H9 (cell line): Measurements from ENCODE around the gene CXCL3. TPM values are rescaled to one million over a fixed set of nuclear protein-coding genes. Genes with fewer than 3 reads are reported as not detected.

Experiments used
- DNase-seq: peaks from one replicate; pipeline ENCODE4 v3.0.0-alpha.2; 2017
- H2AFZ ChIP-seq: one replicate; pipeline ENCODE4 v1.6.1; 2013; ENCODE audit warnings: mild to moderate bottlenecking, low read length, control low read depth, moderate library complexity
- H2AK5ac ChIP-seq: 2 replicates; pipeline ENCODE4 v1.6.1; 2013; ENCODE audit warnings: low read length, control low read depth, mixed read lengths; ENCODE audit not compliant: insufficient read length
- H2BK120ac ChIP-seq: one replicate; pipeline ENCODE4 v1.6.1; 2013; ENCODE audit warnings: low read depth, mild to moderate bottlenecking, low read length, control low read depth, inconsistent platforms; ENCODE audit not compliant: poor library complexity, severe bottlenecking
- H2BK12ac ChIP-seq: 2 replicates; pipeline ENCODE4 v1.6.1; 2013; ENCODE audit warnings: low read length, control low read depth, mixed read lengths, low read depth; ENCODE audit not compliant: insufficient read length
- H2BK15ac ChIP-seq: 2 replicates; pipeline ENCODE4 v1.6.1; 2013; ENCODE audit warnings: low read depth, low read length, control low read depth
- H2BK20ac ChIP-seq: one replicate; pipeline ENCODE4 v1.6.1; 2013; ENCODE audit warnings: low read depth, mild to moderate bottlenecking, low read length, control low read depth, inconsistent platforms; ENCODE audit not compliant: poor library complexity, severe bottlenecking
- H2BK5ac ChIP-seq: 2 replicates; pipeline ENCODE4 v1.6.1; 2013; ENCODE audit warnings: low read length, control low read depth, mixed read lengths; ENCODE audit not compliant: insufficient read length
- H3K14ac ChIP-seq: 2 replicates; pipeline ENCODE4 v1.6.1; 2013; ENCODE audit warnings: low read length, control low read depth; ENCODE audit not compliant: insufficient read depth
- H3K18ac ChIP-seq: 2 replicates; pipeline ENCODE4 v1.6.1; 2013; ENCODE audit warnings: low read depth, mild to moderate bottlenecking, mixed read lengths, low read length, control low read depth; ENCODE audit not compliant: insufficient read length
- H3K23ac ChIP-seq: 2 replicates; pipeline ENCODE4 v1.6.1; 2013; ENCODE audit warnings: low read length, control low read depth, mixed read lengths, low read depth; ENCODE audit not compliant: insufficient read length
- H3K23me2 ChIP-seq: 2 replicates; pipeline ENCODE4 v1.6.1; 2013; ENCODE audit warnings: low read depth, mild to moderate bottlenecking, mixed read lengths, low read length, control low read depth; ENCODE audit not compliant: insufficient read length, poor library complexity, severe bottlenecking
- H3K27ac ChIP-seq: 2 replicates; pipeline ENCODE4 v1.5.1; 2013; ENCODE audit warnings: low read length, control low read depth, mixed read lengths, low read depth; ENCODE audit not compliant: insufficient read length
- H3K27me3 ChIP-seq: 2 replicates; pipeline ENCODE4 v1.6.1; 2013; ENCODE audit warnings: low read length, control low read depth, inconsistent platforms; ENCODE audit not compliant: insufficient read depth
- H3K4ac ChIP-seq: 2 replicates; pipeline ENCODE4 v1.6.1; 2013; ENCODE audit warnings: low read depth, mild to moderate bottlenecking, control low read depth, inconsistent platforms, low read length, moderate library complexity
- H3K4me1 ChIP-seq: 2 replicates; pipeline ENCODE4 v1.6.1; 2013; ENCODE audit warnings: low read length, control low read depth, inconsistent platforms; ENCODE audit not compliant: insufficient read depth
- H3K4me2 ChIP-seq: 2 replicates; pipeline ENCODE4 v1.6.1; 2013; ENCODE audit warnings: low read length, control low read depth, mixed read lengths; ENCODE audit not compliant: insufficient read length, insufficient read depth
- H3K56ac ChIP-seq: 2 replicates; pipeline ENCODE4 v1.6.1; 2013; ENCODE audit warnings: low read depth, mild to moderate bottlenecking, mixed read lengths, low read length, control low read depth; ENCODE audit not compliant: insufficient read length
- H3K79me1 ChIP-seq: 2 replicates; pipeline ENCODE4 v1.6.1; 2013; ENCODE audit warnings: low read depth, mild to moderate bottlenecking, moderate library complexity, low read length, control low read depth, inconsistent platforms; ENCODE audit not compliant: insufficient read depth, poor library complexity, severe bottlenecking
- H3K79me2 ChIP-seq: 2 replicates; pipeline ENCODE4 v1.6.1; 2013; ENCODE audit warnings: low read length, control low read depth, inconsistent platforms; ENCODE audit not compliant: insufficient read depth
- H3K9ac ChIP-seq: 2 replicates; pipeline ENCODE4 v1.6.1; 2013; ENCODE audit warnings: low read length, control low read depth, mixed read lengths; ENCODE audit not compliant: insufficient read length; ENCODE audit errors: extremely low read depth
- H3K9me3 ChIP-seq: one replicate; pipeline ENCODE4 v1.6.1; 2013; ENCODE audit warnings: low read depth, low read length, inconsistent platforms; ENCODE audit not compliant: control insufficient read depth
- H3T11ph ChIP-seq: one replicate; pipeline ENCODE4 v1.6.1; 2013; ENCODE audit warnings: mild to moderate bottlenecking, low read length, control low read depth, inconsistent platforms
- H4K20me1 ChIP-seq: one replicate; pipeline ENCODE4 v1.6.1; 2013; ENCODE audit not compliant: control insufficient read depth, insufficient read length, insufficient read depth
- H4K5ac ChIP-seq: 2 replicates; pipeline ENCODE4 v1.6.1; 2013; ENCODE audit warnings: low read depth, mild to moderate bottlenecking, mixed read lengths, low read length, control low read depth; ENCODE audit not compliant: insufficient read length
- H4K8ac ChIP-seq: replicated peaks from 2 replicates; pipeline ENCODE4 v1.6.1; 2013; ENCODE audit warnings: low read length, control low read depth, mixed read lengths, low read depth; ENCODE audit not compliant: insufficient read length
- H4K91ac ChIP-seq: 2 replicates; pipeline ENCODE4 v1.6.1; 2013; ENCODE audit warnings: low read depth, mild to moderate bottlenecking, moderate library complexity, mixed read lengths, low read length, control low read depth; ENCODE audit not compliant: insufficient read length
- H3K27ac Mint-ChIP-seq, 3 experiments: 2 replicates in 2 of 3; 3 replicates in 1 of 3; pipeline ENCODE4 v1.8.0; 2020 to 2021; ENCODE audit warnings: mixed read lengths in 3 of 3, mild to moderate bottlenecking in 1 of 3, moderate library complexity in 1 of 3
- H3K27me3 Mint-ChIP-seq: 2 replicates; pipeline ENCODE4 v1.8.0; 2021; ENCODE audit warnings: low read depth, mild to moderate bottlenecking, moderate library complexity, mixed read lengths
- H3K36me3 Mint-ChIP-seq, 3 experiments: 2 replicates in 2 of 3; 3 replicates in 1 of 3; pipeline ENCODE4 v1.8.0; 2020 to 2021; ENCODE audit warnings: low read depth in 3 of 3, mixed read lengths in 3 of 3; ENCODE audit not compliant: insufficient read depth in 1 of 3
- H3K4me1 Mint-ChIP-seq, 2 experiments: 2 replicates each; pipeline ENCODE4 v1.8.0; 2020; ENCODE audit warnings: mixed read lengths in 2 of 2
- H3K4me3 Mint-ChIP-seq, 2 experiments: 2 replicates in 1 of 2; 3 replicates in 1 of 2; pipeline ENCODE4 v1.8.0; 2020 to 2021; ENCODE audit warnings: mild to moderate bottlenecking in 2 of 2, mixed read lengths in 2 of 2, moderate library complexity in 1 of 2
- H3K9me3 Mint-ChIP-seq, 2 experiments: 2 replicates in 1 of 2; 3 replicates in 1 of 2; pipeline ENCODE4 v1.8.0; 2020; ENCODE audit warnings: mild to moderate bottlenecking in 2 of 2, mixed read lengths in 2 of 2, moderate library complexity in 1 of 2
- CTCF ChIP-seq: fragments of 200-600 bp; sonication (generic); conservative IDR thresholded peaks from 3 replicates; pipeline ENCODE4 v1.8.0; 2021; ENCODE audit warnings: antibody characterized with exemption, mild to moderate bottlenecking
- total RNA-seq: library from RNA; stranded (reverse); gene quantifications from 2 replicates; pipeline ENCODE4 v1.2.1, GENCODE V29; 2021

The CXCL3 gene
- total RNA-seq, 1 experiment from 2014 or later = 3.7 TPM

GRCh38 chr4:74032064-74032463, 6.4 kb downstream of the CXCL3 start:
- Histone ChIP-seq H2BK12ac (no peak overlapping the region), H4K5ac (no peak overlapping the region), H4K91ac (no peak overlapping the region), H3K14ac (no peak overlapping the region), H3K23me2 (no peaks in the 10 kb centered on the region), H3K27ac (no peak overlapping the region), H4K8ac (no peak overlapping the region), H3K4me1 (no peaks in the 10 kb centered on the region; the same call in 1 of the 2 replicates), H3K27me3 (no peaks in the 10 kb centered on the region), H3K79me1 (no peaks in the 10 kb centered on the region), H3K18ac (no peak overlapping the region), H2AFZ (no peak overlapping the region), H2BK15ac (no peak overlapping the region), H2BK120ac (no peak overlapping the region), H2AK5ac (no peak overlapping the region), H3K4ac (no peak overlapping the region), H3K9ac (no peak overlapping the region), H3K56ac (no peak overlapping the region), H2BK5ac (no peak overlapping the region), H2BK20ac (no peak overlapping the region), H3K4me2 (no peak overlapping the region), H3T11ph (no peak overlapping the region), H3K9me3 (no peaks in the 10 kb centered on the region), H3K23ac (no peak overlapping the region), H3K79me2 (no peaks in the 10 kb centered on the region), H4K20me1 (no peaks in the 10 kb centered on the region)
- no peak for DNase-seq
- no peak for TF ChIP-seq CTCF
- no peak overlapping the region; a peak in 1 of 7 replicates for H3K27ac Mint-ChIP-seq
- H3K9me3 Mint-ChIP-seq = no peaks in the 10 kb centered on the region
- no peaks in the 10 kb centered on the region for H3K27me3 Mint-ChIP-seq
- no peaks in the 10 kb centered on the region for H3K36me3 Mint-ChIP-seq
- no peak overlapping the region for H3K4me3 Mint-ChIP-seq
- peaks cover 8% of the 10 kb centered on the region in 2 experiments for H3K4me1 Mint-ChIP-seq
